HG03139 (cell line): ENCODE results near the gene TAS2R60.
A peak's percentile ranks its signal among the peaks of the same experiment; 100 is the strongest.
"Not testable (repeated sequence)": the region's sequence is repeated elsewhere in the genome, so short reads cannot be mapped to it uniquely, and the experiment has no call there.

ENCODE experiments used
- ATAC-seq: cut with Tn5 transposase; IDR thresholded peaks from one replicate; pipeline ENCODE4 v1.9.1; 2021; ENCODE audit not compliant: unreplicated experiment

Gene TAS2R60

DNA sequence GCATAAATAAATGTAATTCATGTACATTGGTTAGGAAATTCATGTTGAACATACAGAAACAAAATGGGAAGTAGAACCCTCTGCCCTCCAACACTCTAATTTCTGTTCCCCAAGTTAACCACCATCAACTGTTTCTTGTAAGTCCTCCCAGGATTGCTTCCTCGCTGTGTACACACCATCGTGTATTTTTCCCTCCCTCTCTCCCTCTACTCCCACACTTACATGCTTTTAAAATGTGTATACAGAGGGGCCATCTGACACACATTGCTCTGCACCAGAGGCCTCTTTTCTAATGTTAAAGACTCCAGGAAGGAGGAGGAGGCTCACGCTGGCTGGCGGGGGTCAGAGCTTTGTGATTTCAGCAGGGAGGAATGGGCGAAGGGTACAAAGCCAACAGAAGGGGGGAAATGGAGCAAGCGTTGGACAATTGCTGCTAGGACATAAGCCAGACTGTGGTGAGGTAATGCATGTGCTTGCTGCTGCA is 32.7 kb upstream of the TAS2R60 start:
- ATAC-seq: no peak

DNA sequence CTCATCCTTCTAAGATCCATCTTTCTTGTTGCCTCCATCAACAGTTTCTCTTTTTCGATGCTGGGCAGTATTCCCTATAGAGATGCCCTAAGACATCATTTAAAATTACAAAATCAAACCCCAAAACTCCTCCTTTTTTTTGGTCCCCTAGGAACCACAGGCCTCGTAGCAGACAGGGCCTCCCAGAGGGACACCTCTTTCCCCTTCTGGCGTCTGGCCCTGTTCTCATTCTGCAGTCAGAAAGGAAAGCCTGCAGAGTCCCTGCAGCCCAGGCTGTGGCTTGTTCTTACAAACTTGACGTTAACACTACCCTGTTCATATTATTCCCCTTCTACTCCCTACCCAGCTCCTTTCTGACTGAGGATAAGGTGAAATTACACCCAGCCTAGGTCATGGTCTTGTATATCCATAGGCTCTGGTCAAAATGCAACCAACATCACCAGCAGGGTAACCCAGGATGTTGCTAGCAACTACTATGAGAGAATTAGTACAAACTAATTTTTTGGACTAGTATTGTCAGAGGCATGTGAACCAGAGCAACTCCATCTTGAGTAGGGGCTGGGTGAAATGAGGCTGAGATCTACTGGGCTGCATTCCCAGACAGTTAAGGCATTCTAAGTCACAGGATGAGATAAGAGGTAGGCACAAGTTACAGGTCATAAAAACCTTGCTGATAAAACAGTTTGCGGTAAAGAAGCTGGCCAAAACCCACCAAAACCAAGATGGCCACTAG is 31.1 kb upstream of the TAS2R60 start:
- ATAC-seq: no peak

DNA sequence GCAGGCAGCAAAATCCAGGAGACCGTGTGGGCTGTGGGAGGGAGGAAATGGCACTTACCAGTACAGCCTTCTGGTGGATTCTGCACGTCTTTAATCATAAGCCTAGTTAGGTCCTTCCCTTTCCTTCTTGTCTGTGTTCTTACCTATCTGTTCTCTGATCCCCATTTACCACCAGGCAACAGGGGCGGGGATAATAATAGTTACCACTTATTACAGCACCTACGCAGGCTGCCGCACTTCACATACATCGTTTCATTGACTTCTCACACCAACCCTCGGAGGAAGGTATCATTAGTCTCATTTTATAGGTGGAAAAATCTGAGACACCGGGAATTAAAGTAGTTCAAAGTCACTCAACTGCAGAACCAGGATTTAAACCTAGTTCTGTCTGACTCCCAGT is 30.1 kb upstream of the TAS2R60 start:
- no peak for ATAC-seq

DNA sequence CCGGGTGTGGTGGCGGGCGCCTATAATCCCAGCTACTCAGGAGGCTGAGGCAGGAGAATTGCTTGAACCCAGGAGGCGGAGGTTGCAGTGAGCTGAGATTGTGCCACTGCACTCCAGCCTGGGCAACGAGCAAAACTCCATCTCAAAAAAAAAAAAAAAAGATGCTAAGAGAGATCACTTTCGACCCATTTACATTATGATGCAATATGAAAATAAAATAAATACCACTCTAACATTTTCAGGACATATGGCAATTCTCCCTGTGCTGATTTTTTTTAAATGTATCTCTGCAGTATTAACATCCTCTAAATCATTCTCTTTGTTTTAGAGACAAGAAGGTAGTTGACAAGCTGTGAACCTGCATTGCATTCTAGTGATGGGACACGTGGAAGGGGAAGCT is 28.0 kb upstream of the TAS2R60 start:
- ATAC-seq: not testable (repeated sequence)

DNA sequence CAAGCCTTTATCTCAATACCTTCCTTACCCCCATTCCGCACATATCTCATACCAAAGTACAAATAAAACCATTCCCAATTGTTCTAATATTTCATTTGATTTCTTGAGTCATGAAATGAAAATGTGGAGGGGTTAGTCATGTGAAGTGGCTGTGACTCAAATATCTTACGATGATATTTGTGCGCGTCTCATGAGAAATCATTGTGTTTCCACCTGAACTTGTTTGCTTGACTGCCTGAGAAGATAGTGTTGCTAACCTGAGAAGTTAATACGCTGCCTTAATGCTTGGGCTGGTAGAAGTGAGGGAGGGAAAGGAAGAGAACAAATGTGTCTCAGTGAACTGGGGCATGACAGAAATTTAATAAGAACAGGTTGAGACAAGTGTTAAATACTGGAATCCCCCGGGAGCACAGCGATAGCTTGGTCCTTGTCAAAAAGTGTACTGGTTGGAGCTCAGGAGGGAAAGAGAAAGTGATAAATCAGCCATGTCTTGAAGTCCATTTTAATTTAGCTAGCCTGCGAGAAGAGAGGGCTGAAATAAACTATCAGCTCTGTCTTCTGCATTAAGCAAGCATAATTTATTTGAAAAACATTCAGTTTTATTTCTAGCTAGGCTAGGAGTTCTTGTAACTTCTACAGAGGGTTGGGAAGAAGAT is 27.4 kb upstream of the TAS2R60 start:
- ATAC-seq: no peak

DNA sequence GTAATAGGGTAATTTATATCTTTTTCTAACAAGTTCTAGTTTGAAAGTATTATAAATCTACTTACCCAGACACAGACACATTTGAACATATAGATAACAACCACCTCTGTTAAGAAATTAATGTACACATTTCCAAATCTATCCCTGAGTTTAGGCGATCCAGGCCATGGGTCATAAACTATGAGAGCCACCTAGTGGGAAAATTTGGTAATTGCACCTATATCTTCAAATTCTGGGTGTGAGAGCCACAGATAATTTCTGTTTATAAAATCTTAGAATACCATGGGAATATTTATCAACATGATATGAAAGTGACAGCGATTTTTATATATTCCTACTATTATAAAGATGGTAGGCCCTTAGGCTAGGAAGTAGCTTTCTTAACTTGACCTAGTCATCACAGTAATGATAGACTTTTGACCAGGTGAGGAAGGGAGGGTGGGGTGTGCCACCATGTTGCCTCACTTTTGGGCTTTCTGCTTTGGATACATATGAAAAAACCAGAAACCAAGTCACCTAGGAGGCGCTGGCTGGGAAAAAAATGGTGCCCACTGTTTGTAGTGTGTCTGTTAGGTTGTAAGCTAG is 26.6 kb upstream of the TAS2R60 start:
- no peak for ATAC-seq

DNA sequence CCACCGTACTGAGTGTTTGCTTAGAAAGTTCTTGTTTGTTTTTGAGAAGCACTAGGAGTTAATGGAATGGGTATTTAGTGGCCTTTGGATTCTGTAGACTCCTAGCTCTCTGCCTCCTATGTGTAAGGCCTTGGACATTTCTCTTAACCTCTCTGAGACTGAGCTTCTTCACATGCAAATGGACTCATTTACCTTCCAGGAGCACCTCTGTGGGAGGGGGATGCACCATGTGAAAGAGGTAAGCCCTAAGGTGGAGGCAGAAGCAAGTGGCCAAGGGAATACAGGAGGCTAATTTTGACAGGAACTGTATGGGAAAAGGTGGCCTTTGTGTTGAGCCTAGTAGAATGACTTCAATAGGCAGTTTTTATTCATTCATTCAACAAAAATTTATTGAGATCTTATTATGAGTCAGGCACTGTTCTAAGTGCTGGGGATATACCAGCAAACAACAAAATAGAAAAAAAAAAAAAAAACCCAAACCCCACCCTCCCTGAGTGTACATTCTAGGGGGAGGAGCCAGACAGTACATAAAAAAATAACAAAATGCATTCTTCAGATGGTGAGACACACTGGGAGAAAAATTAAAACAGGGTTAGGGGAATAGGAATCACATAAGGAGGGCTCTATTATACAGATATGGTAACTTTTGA is 25.4 kb upstream of the TAS2R60 start:
- ATAC-seq: no peak

DNA sequence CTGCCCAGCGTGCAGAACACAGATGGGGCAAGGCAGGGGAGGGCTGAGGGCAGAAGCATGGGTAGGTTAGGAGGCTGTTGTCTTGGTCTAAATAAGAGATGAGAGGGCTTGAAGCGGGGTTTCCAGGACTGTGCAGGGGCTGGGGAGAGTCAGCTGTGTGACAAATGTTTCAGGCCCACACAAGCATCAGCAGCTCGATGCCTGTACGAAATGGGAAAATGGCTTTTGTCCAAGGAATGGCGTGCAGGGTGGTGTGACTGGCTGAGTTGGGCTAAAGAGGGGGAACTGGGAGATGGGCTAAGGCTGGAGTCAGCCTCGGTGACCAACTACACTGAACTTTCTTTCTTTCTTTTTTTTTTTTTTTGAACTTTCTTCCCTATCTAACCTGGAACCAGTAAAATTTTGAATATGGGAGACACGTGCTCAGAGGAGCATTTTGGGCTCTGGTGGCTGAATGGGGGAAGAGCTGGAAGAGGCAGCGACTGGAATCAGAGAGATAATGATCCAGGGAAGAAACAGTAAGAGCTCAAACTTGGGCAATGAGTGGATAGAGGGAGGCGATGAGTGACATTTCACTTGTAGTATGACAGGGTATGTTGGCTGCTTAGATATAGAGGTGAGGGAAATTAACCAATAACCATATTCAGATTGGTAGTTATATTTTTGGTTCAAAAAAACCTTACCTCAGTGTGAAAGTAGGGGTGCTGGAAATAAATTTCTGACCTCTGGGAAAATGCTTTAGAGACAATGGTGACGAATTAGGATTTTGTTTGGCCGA is 24.4 kb upstream of the TAS2R60 start:
- no peak for ATAC-seq

DNA sequence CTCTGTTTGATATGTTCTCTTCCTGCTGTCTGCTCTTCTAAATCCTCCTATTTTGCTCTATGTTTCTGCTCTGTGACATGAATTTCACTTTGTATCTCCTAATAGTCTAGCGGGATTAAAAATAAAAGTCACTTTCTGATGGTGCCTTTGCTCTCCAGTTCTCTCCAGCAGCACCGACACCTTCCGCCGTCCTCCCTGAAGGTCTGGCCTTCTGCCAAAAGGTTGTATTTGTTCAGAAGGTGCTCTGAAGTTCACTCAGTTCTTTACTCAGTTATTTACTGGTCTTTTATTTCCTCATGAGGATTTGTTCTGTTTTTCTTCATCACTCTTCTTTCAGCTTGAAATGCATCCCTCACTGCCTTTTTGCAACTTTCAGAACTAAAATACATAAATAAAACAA is 23.4 kb upstream of the TAS2R60 start:
- no peak for ATAC-seq

DNA sequence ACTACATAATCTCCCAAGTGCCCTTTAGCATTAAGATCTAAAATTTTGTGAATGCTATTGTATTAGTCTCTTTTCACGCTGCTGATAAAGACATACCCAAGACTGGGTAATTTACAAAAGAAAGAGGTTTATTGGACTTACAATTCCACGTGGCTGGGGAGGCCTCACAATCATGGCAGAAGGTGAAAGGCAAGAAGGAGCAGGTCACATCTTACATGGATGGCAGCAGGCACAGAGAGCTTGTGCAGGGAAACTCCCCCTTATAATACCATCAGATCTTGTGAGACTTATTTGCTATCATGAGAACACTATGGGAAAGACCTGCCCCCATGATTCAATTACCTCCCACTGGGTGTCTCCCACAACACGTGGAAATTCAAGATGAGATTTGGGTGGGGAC is 22.6 kb upstream of the TAS2R60 start:
- not testable (repeated sequence) for ATAC-seq

DNA sequence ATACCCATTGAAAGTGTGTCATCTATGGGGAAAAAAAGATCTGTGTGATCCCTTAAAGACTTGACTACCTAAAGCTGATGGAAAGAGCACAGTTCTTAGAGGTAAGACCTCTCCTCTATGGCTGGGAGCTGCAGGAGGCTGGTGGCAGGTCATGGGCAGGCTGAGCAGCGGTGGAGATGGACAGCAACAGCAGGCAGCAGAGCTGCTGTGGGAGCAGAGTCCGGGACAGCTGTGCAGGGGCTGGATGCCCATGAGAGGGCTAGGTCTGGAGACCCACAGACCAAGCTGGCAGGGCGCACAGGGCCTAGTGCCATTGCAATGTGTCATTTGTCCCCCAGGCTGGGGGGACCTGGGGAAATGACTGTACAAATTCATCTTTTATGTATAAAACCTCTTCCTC is 21.2 kb upstream of the TAS2R60 start:
- no peak for ATAC-seq

DNA sequence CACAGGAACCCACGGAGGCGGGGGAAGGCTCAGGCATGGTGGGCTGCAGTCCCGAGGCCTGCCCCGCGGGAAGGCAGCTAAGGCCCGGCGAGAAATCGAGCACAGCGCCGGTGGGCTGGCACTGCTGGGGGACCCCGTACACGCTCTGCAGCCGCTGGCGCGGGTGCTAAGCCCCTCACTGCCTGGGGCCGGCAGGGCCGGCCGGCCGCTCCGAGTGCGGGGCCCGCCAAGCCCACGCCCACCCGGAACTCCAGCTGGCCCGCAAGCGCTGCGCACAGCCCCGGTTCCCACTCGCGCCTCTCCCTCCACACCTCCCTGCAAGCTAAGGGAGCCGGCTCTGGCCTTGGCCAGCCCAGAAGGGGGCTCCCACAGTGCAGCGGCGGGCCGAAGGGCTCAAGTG is 18.8 kb upstream of the TAS2R60 start:
- ATAC-seq: not testable (repeated sequence)

DNA sequence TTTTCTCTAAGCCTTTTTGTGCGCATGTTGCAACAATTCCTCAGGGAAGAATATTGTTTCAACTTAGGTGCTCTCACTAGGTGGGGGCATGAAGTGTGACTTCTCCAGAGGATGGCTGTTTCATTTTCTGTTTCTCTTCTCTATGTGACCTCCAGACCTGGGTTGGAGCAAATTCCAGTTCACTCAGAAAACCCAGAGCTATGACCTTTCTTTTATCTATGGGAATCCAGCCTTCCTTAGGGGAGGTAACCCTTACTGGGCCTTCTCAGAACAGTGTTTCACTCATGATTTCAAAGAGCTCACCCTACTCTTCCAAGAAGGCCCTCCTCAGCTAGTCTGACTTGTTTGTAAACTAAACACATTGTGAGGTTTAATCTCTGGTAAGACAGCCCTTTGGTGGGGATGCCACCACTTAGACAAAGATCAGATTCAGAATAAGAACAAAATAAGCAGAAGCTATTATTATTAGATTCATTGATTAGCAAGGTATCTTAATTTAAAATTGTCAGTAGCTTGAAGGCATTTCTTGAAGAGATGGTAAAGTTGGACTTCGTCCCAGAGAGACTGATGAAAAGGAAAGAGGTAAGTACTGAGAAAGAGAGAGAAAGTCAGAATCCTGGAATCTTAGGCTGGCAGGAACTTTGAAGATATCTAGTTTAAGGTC is 16.6 kb upstream of the TAS2R60 start:
- ATAC-seq: no peak

DNA sequence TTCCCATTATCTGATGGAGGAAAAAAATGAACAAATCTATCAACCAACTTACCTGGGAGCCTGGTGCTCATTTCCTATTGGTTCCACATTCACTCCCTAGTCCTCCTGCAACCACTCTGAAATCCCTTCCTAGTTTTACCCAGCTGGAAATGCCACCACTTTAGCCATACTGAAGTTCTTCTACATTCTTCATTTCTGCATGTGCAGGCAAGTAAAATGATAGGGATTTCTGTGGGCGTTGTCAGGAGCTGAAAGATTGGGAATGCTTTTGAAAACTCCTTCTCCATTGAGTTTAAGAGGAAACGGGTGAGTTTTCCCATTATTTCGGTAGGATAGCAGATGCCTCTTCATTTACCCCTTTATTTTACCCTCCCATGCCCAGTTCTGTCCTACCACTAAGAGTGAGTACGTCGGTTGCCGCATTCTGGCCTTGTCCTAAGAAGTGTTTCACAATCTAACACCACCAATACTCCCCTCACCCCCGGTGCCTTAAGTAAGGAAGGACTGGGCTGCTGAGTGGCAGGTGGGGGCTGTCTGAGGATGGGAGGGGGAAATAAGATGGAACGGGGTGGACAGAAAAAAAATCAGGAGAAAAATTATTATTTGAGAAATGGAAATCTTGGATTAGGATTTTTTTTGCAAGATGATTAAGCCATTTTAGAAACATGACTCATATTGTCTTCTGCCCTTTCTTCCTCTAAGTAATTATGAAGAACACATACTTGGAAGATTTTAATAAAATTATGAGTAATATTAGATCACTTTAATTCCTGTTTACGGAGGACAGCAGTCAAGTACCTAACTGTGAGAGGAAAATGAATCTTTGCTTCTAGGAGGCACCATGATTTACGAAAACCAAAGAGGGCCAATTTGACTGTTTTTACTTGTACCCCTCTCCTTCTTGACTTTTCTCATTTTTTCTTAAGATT is 13.2 kb upstream of the TAS2R60 start:
- no peak for ATAC-seq

DNA sequence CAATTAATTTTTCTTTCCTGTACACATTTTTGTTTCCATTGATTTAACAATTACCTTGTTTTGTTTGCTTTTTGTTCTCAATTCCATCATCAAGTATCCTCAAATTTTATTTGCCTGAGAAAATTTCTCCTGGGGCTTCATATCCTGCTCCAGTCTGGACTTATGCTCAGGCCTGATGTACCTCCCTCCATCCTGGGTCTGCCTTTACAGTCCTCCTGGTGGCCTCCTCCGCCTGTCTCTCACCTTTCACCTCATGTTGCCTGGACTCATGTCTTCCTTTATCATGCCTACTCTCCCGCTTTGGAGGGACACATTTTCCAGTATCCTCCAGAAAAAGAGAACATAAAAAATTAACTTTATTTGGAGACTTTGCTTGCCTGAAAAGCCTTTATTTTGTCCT is 12.1 kb upstream of the TAS2R60 start:
- ATAC-seq: no peak

DNA sequence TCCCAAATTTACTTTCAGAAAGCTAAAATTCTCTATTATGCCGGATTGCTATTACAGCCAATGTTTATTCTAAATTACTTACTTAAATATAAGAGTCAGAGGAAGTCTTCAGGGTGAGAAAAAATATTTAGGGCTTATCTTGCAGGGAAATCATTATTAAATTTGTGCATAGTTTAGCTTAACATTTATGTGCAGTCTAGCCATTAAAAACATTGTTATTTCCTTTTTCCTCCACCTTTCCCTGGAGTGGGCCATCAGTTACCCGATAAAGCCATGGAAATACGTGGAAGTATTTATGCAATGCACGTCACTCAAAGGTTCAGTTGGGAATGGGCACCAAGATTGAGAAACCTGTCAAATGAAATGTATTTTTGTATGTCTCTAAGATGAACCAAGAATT is 9.5 kb upstream of the TAS2R60 start:
- no peak for ATAC-seq

DNA sequence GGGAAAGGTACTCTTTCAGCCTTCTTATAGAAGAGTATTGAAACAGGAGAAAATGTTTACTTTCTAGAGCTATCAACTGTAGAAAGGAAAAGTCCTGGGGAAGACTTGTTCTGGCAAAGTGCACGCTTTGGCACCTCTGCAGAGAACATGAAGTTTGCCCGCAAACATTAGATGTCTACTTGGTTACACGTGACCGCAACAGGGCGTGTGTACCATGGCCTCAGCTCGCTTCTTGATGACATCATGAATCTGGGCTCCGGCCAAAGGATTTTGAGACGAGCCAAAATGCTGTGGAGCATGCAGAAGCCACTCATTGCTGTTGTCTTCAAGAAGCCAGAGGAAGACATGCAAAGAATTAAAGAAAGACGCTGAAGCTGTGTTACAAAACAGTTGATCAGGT is 8.6 kb upstream of the TAS2R60 start:
- no peak for ATAC-seq

DNA sequence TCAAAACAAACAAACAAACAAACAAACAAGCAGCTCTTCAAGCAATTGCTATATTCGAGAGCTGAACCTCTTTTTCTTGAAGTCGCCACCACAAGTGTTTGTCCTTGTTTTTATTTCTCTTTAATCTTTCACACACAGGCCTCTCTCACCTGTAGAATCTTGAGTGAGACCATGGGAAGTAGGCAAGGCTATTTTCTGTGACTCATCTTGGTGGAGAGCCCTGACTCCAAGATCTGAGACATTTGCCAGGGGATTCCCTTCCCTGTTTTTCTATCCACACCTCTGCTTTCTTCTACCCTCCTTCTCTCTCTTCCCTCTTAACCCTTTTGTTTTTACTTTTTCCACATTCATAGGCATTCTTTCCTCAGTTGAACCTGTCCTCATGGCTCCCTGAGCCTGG is 8.0 kb upstream of the TAS2R60 start:
- ATAC-seq: no peak

DNA sequence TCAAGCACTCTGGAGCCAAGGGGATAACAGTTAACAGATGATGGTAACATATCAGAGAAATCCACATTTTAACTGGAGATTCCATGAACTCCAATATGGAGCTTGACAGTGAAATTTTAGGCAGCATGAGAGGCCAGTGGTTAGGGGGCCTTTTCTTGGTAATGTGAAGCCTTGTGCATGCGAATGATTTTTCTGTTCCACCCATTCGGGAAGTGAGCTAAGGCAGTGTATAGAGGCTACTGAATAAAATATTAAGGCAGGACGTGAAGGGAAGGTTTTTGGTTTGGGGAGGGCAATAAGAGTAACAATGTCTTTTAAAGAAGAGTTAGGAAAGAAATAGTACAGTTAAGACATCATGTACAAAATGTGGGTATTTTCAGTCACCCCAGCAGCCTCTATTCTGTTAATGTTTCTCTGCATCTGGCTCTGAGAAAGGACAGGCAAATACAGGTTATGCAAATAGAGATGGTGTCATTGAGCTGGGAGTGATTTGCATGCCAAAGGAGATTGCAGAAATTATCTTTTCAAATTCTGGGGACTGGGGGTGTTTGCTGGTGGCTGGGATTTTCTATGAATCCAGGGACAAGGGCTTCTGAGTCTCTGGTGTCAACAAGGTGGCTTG is 6.8 kb upstream of the TAS2R60 start:
- ATAC-seq: peak; percentile 87
